ENCODE data around the gene FBXO47.
A peak's percentile ranks its signal among the peaks of the same experiment; 100 is the strongest.

Gene FBXO47

GRCh38 chr17:38967290-38967738 lies at the start of gene FBXO47:
Gene FBXO47, minus strand, starts transcription at chr17:38967403. Its CDS starts 4,378 bp downstream, at chr17:38963025.
- peak within 1 kb of the TSS; percentile 4 for H3K4me3 ChIP-seq (ENCODE audit: low read depth, low read length)

GRCh38 chr17:39016193-39017153 lies 49.3 kb upstream of the FBXO47 start:
- H3K4me3 ChIP-seq (ENCODE audit: low read depth, low read length): no peak overlapping the region

GRCh38 chr17:39015546-39015935 lies 48.3 kb upstream of the FBXO47 start:
- no peak overlapping the region for H3K4me3 ChIP-seq (ENCODE audit: low read depth, low read length)

- H3K4me3 ChIP-seq (ENCODE audit: low read depth, low read length): no peak overlapping the region
Observed at GRCh38 chr17:39014795-39015545, 47.8 kb upstream of the FBXO47 start.

- no peak overlapping the region for H3K4me3 ChIP-seq (ENCODE audit: low read depth, low read length)
Observed at GRCh38 chr17:39014044-39014794, 47.0 kb upstream of the FBXO47 start.

- H3K4me3 ChIP-seq (ENCODE audit: low read depth, low read length): no peak overlapping the region
Observed at GRCh38 chr17:39012725-39013124, 45.5 kb upstream of the FBXO47 start.

- peak overlapping the region; percentile 21 for H3K4me3 ChIP-seq (ENCODE audit: low read depth, low read length)
Observed at GRCh38 chr17:39011907-39012468, 44.8 kb upstream of the FBXO47 start.

- H3K4me3 ChIP-seq (ENCODE audit: low read depth, low read length): no peak overlapping the region
Observed at GRCh38 chr17:39009581-39010001, 42.4 kb upstream of the FBXO47 start.

- H3K4me3 ChIP-seq (ENCODE audit: low read depth, low read length): no peak overlapping the region
Observed at GRCh38 chr17:39008633-39009032, 41.4 kb upstream of the FBXO47 start.

GRCh38 chr17:39002991-39003715 lies 36.0 kb upstream of the FBXO47 start:
- no peak overlapping the region for H3K4me3 ChIP-seq (ENCODE audit: low read depth, low read length)

- no peak overlapping the region for H3K4me3 ChIP-seq (ENCODE audit: low read depth, low read length)
Observed at GRCh38 chr17:39001703-39002637, 34.8 kb upstream of the FBXO47 start.

GRCh38 chr17:39000021-39000601 lies 32.9 kb upstream of the FBXO47 start:
- H3K4me3 ChIP-seq (ENCODE audit: low read depth, low read length): no peak overlapping the region

- no peak overlapping the region for H3K4me3 ChIP-seq (ENCODE audit: low read depth, low read length)
Observed at GRCh38 chr17:38996660-38997337, 29.6 kb upstream of the FBXO47 start.

- no peak overlapping the region for H3K4me3 ChIP-seq (ENCODE audit: low read depth, low read length)
Observed at GRCh38 chr17:38994026-38994425, 26.8 kb upstream of the FBXO47 start.

- H3K4me3 ChIP-seq (ENCODE audit: low read depth, low read length): no peak overlapping the region
Observed at GRCh38 chr17:38984666-38985065, 17.5 kb upstream of the FBXO47 start.

GRCh38 chr17:38982858-38983746 lies 15.9 kb upstream of the FBXO47 start:
- H3K4me3 ChIP-seq (ENCODE audit: low read depth, low read length): no peak overlapping the region

GRCh38 chr17:38981636-38982035 lies 14.4 kb upstream of the FBXO47 start:
- no peak overlapping the region for H3K4me3 ChIP-seq (ENCODE audit: low read depth, low read length)

All from iPS-11a (cell line).